Stimulated activated CD4-positive, alpha-beta T cell treated with anti-CD3 and anti-CD28 coated beads, Interleukin-15, amount 100 ng/mL, for 24 hours (primary cell): ENCODE measurements around the gene HGS.

Experiments
- DNase-seq: peaks from one replicate; pipeline ENCODE4 v3.0.0-alpha.2; 2020

HGS gene

DNA sequence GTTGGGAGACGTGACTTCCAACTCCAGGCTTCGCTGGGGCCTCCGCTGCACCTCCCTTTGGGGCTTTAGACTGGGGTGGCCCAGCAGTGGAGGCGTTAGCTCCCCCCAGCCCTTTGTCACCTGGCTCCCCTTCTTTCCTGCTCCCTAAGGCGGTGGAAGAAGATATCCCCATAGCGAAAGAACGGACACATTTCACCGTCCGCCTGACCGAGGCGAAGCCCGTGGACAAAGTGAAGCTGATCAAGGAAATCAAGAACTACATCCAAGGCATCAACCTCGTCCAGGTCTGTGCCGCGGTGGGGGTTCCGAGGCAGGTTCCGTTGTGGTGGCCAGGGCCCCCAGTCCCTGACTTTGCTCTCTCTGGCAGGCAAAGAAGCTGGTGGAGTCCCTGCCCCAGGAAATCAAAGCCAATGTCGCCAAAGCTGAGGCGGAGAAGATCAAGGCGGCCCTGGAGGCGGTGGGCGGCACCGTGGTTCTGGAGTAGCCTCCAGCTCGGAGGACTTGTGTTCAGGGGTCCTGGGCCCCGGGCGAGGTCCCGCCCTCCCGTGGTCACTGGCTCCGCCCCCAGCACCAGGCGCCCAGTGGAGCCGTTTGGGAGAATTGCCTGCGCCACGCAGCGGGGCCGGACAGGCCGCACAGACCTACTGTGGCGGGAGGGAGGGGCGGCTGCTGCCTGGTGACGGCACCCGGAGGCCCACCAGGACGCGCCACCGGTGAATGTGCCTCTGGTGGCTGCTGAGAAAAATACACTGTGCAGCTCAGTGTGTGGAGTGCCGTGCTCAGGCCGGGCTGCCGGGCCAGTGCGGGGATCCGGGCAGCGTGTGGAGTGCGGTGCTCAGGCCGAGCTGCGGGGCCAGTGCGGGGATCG is 23.2 kb downstream of the HGS start:
- peak; percentile 4 for DNase-seq

DNA sequence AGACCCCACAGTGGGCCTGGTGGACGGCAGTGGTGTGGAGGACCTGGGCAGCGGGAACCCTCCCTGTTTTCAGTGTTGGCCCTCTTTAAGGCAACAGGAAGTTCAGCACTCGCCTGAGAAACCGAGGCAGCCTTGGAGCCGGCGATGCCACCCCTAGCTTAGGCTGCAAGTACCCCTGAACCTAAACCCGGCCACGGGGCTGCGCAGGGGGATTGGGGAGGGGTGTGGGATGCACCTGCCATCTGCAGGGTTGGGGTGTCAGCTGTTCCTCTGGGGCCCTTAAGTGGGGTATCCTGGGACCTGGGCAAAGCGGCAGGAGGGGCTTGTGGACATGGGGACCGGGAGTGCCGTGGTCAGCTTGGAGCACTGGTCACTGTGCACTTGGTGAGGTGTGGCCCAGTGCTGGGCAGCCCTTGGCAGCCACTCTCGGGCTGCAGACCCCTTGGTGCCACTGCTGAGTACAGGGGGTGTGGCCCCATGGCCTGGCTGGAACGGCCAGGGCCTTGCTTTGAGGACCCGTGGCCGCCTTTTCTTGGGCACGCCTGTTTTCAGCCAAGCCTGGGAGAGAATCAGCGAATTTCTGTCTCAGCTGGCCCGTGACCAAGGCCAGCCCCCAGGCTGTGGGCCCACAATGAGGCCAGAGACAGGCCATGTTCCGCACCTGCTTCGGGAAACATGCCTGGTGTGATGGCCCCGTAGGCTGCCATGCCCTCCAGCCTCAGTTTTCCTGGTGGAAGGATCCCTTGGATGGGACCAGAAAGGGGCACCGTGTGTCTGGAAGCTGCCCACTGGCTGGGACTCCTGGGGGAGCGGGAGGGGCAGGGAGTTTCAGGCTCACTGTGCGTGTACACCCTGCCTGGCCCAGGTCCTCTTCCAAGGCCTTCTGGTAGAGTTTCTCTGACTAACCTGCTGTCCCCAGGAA is 24.2 kb downstream of the HGS start:
- no peak for DNase-seq

DNA sequence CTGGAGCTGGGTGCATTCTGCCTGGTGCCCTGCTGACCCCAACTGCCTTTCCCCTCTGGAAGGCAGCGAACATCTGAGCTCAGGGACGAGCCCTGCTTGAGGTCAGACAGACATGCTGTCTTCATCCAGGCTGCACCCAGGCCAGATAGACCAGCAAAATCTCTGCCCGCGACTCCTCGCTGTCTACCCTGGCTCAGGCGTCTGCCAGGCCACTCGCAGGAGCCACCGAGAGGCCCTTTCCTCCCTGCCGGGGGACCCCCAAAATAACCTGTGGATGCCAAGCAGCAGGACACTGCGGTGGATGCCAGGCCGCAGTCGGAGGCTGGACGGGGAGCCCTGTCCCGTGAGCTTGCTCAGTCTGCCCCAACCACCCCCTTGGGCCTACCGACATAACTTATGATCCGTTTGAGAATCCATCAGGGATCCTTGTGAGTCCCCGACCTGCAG is 25.0 kb downstream of the HGS start:
- DNase-seq = no peak

DNA sequence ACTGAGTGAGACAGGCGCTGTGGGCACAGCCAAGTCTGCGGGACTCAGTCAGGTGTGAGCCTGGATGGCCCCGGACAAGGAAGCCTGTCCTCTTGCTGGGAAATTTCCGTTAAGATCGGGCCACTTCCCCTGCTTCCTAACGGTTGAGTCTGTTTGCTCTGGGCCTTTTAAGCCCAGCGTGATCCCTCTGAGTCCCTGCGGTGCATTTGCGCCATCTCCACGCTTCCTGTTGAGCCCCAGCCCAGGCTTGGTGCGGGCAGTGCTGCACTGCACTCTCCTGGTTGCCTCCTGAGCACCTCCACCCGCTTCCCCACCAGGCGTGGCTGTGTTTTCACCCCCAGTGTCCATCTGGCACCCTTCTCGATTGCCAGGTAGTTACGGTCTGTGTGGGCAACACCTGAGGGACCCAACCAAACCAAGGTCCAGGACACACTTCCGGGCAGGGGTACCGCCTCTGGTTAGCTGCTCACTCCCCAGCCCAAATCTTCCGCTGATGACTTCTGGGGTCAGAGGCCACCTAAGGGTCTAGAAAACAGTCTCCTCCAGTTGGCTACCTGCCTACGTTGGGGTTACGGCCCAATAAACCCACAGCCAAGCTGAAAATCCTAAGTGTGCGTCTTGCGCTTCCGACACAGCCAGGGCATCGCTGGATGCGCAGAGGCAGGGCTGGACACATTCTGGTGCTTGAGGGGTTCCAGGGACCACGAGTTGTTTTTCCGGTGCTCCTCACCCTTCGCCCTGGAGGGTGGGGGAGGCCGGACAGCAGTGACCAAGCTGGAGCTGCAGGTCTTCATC is 26.9 kb downstream of the HGS start:
- DNase-seq = peak; percentile 43

DNA sequence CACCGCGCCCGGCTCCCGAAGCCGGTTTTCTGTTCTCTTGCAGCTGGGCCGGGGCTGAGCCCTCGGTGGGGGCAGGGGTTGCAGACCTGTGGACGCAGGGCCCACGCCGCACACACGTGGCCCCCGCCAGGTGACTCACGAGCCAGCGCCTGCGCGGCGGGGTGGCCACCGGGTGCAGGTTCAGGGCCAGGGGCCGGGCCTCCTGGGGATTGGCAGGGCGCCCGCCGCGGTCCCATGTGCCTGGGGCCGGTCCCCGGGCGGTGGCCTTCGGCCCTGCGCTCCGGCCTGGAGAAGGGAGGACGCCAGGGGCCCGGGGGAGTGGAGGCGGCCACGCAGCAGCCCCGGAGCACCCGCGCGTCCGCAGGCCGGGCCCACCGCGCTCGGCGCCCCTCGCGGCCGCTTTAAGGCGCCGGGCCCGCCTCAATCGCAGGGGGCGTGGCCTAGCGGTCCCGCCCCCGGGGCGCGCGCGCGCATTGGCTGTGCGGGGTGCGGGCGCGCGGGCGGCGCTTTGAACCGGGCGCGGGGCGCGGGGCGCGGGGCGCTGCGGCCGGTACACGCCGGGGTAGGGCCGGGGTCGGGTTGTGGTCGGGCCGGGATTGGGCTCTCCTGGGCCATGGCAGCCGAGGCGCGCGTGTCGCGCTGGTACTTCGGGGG is 28.1 kb downstream of the HGS start, which contains the start of gene SLC25A10:
TSS of gene SLC25A10 (plus strand) at position 471 of the 654 bp plus-strand sequence. CDS start at position 614, 143 bp downstream.
- DNase-seq = peak; percentile 92

DNA sequence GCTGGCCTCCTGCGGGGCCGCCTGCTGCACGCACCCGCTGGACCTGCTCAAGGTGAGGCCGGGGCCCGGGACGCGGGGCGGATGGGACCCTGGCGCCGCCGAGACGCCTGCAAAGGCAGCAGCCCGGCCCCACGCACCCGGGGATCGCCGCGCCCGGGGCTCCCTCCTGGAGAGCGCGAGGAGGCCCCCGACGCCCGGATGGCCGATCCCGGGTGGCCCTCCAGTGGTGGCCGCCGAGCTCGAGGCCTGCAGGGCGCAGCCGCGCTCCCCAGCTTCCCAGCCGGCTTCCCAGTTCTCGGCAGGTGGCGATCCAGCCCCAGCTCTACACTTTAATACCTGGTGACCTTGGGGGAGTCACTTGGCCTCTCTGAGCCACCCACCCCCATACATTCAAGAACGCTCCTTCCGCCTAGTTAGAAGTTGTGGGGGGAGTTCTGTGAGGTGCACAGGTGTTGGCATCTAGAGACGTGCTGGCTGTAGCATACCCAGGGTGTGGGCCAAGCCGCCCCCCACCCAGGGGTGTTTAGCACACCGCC is 28.7 kb downstream of the HGS start:
- DNase-seq = no peak

DNA sequence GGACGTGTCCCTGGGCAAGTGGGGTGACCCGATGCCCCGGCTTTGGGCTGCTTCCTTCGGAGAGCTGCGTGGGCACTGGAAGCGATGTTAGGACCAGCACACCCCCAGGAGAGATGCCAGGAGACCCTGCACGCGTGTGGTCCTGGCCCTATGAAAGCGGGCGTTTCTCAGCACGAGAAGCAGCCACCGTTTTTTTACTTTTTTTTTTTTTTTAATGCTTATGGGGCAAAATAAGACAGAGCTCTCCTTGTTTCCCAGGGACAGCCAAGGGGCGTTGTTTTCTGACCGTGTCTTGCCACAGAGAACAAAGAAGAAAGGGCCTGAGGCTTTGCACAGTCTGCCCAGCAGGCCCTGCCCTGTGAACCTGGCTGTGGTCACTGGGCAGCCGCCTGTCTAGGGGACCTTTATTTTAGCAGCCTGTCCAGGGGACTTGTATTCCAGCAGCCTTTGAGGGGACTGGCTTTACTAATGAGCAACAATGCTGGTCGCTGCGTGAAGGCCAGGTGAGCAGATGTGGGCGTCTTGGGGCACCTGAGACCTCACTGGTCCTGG is 29.3 kb downstream of the HGS start:
- no peak for DNase-seq

DNA sequence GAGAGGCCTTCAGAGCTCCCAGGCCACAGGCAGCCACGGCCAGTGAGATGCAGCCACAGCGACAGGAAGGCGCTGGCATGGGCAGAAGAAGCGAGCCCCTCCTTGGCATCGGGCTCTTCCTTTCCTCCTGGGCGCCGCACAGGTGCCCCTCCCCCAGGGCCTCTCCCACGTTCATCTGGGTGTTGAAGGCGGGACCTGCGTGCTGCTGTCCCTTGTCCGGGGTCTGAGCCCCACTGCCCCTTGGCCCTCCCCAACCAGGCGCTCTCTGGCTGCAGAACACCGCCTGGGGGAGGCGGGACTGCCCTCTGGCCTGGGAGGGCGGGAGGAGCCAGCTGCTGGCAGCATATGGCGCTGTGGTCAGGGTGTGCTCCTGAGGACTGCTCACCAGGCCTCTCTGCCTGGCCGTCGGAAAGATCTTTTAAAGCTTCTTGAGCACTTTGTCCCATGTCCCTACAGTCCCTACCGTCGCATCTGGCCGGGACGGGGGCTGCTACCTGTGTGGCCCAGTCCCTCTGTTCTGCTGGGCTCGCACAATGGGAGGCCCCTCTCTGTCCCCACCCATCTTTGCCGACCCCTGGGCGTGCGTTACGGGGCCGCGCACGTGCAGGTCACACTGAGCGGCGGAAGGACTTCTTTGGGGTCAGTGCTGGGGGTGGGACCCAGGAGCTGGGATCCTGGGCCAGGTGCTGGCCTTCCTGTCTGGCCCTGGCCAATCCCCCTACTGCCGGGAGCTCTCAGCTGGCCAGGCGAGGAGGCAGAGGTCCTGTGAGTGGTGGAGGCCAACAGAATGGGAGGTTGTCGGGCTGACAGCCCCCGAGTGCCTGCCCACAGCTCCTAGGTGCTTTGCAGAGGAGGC is 30.0 kb downstream of the HGS start:
- DNase-seq = no peak

DNA sequence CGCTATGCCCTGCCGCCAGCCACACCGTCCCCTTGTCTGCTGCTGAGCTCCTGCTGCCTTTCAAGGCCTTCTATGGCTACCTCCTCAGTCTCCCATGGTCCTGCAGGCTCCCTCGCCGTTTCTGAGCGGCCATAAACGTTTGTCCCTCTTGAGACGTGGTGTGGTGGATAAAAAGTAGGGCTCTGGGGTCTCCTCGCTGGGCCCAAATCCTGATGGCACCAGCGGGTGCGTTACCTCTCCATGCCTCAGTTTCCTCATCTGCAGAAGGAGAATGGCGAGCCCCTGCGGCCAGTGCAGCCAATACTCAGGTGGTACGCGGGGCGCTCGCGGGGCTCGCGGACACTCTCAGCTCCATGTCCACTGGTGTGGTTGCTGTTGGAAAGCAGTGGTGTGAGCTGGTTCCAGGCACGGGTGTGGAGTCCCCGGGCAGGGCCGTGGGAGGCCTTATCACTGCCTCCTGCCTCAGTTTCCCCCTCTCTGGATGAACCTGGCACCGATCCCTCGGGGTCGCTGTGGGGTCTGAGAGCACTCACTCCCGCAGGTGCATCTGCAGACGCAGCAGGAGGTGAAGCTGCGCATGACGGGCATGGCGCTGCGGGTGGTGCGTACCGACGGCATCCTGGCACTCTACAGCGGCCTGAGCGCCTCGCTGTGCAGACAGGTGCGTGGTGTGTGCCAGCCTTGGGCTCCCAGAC is 30.7 kb downstream of the HGS start:
- DNase-seq = peak; percentile 3

DNA sequence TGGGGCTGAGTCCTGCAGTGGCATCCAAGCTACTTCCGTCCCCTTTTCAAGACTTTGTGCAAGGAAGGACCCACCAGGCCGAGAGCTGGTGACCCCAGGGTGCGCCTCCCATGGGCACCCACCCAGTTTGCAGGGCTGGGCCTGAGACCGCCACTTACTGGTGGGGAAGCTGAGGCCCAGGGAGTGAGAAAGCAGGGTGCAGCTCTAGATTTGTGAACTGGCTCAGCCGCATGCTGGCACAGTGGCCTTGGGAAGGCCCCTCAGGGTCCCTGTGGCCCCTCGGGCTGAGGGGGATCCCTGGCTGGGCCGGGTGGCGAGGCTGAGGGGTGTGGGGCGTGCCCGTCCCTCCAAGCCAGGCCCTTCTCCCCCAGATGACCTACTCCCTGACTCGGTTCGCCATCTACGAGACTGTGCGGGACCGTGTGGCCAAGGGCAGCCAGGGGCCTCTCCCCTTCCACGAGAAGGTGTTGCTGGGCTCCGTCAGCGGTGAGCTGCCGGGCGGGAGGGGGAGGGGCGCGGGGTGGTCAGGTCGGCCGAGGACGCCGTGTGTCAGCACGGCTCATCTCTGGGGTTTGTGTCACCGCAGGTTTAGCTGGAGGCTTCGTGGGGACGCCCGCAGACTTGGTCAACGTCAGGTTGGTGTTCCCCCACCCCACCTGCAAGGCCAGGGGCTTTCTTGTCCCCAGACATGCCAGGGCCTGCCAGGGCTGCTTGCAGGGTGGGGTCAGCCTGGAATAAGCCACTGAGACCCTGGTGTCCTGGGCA is 31.5 kb downstream of the HGS start:
- DNase-seq = no peak

DNA sequence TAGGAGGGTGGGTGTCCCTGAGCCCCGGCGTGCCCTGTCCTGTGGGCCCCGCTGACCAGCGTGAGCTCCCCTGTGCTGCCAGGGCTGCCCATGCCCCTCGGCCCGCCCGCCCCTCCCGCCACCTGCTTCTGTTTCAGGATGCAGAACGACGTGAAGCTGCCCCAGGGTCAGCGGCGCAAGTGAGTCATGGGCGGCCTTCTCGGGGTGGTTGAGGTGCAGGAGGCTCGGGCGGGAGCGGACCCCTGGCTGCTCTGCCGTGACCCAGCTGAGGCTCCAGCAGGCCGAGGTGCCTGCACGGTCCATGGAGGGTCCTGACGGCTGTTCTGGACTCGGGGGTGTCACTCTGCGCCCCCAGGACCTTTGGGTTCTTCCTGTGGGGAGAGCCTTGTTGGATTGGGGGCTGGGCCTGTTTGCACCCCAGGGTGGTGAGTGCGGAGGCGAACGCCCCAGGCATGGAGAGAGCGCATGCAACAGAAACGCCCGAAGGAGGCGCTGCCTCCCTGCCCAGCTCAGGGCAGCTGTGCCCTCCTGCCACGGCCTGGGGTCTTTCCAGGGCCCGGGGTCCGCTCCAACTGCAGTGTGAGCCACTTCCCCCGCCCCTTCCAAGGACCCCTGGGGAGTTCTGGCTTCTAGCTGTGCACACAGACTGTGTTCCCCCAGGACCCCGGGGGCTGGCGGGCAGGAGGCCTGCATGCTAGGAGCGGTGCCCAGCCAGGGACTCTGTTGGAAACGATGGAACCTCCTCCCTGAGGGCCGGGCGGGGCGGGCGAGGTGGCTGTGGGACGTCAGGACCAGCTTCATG is 32.3 kb downstream of the HGS start:
- peak; percentile 1 for DNase-seq

DNA sequence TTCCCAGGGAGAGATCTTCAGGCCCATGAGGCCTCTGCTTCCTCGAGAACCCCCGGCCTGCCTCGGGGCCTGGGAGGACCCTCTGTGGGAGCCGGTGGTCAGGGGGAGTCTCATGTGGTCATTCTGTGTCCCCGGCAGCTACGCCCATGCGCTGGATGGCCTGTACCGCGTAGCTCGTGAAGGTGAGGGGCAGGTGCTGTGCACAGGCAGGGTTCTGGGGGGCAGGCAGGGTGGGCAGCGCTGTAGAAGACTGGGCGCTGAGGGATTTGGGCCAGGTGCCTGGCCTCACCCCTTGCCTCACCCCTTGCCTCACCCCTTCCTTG is 32.8 kb downstream of the HGS start:
- no peak for DNase-seq

DNA sequence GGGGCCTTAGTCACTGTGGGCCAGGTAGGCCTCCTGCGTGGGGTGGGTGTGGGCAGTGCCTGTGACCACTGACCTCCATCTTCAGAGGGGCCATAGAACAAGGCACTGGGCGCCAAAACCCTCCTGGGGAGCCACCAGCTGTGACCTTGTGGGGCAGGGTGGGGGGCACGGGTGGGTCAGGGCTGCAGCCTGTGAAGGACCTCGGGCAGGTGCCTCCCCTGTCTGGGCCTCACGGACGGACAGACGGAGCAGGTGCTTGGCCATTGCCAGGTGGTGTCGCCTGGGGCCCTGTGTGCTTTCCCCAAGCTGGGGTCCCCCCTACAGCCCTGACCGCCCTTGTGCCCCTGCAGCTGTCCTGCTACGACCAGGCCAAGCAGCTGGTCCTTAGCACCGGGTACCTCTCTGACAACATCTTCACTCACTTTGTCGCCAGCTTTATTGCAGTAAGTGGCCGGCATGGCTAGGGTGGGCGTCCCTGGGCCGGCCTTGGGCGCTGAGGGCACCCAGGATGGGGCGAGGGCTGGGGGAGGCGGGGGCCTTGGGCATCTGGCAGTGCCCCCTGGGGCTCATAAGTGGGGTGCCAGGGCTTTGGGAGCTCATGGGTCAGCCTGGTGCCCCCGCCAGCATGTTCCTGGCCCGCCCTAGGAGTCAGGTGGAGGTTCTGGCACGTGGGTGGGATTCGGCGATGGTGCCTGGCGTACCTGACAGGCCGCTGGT is 33.4 kb downstream of the HGS start:
- DNase-seq = peak; percentile 2

DNA sequence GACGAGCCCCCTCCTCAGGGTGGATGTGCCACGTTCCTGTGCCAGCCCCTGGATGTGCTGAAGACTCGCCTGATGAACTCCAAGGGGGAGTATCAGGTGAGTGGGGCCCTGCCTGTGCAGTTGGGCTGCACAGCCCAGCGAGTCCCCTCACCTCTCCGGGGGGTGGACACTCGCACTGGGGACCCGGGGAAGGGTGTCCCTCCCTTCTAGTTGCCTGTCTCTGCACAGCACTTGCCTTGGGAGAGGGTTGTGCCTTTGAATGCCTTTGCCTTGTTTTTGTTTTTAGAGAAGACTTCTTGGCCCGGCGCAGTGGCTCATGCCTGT is 33.9 kb downstream of the HGS start:
- DNase-seq = no peak

DNA sequence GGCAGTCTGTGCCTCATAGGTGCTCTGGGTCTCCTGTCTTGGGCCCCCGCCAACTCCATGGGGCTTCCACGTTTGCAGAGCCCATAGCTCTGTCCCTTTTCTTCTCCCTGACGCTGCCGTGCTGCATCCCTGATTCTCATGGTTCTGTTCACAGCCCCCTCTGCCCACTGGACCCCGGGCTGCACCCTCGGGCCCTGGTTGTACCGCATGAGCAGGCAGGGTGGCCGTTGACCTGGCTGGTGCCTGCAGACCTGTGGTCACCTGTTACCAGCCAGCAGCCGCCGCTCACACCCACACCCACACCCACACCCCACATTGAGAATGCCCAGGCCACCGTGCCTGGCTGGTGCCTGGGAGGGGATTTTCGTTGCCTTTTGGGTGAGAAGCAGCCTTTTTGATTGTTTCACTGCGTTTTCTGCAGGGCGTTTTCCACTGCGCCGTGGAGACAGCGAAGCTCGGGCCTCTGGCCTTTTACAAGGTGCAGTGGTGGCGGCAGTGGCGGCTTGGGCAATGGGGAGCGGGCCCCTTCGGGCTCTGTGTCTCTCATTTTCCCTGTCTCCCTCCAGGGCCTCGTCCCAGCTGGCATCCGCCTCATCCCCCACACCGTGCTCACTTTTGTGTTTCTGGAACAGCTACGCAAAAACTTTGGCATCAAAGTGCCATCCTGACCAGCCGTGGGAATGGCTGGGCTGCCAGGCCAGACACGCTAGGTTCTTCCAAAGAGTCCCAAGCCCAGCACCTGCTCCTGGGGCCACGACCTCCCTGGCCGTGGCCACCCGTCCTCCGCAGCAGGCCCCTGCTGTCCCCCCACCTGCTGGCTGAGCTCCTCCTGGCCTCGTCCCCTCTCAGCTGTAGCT is 35.8 kb downstream of the HGS start:
- peak; percentile 4 for DNase-seq

DNA sequence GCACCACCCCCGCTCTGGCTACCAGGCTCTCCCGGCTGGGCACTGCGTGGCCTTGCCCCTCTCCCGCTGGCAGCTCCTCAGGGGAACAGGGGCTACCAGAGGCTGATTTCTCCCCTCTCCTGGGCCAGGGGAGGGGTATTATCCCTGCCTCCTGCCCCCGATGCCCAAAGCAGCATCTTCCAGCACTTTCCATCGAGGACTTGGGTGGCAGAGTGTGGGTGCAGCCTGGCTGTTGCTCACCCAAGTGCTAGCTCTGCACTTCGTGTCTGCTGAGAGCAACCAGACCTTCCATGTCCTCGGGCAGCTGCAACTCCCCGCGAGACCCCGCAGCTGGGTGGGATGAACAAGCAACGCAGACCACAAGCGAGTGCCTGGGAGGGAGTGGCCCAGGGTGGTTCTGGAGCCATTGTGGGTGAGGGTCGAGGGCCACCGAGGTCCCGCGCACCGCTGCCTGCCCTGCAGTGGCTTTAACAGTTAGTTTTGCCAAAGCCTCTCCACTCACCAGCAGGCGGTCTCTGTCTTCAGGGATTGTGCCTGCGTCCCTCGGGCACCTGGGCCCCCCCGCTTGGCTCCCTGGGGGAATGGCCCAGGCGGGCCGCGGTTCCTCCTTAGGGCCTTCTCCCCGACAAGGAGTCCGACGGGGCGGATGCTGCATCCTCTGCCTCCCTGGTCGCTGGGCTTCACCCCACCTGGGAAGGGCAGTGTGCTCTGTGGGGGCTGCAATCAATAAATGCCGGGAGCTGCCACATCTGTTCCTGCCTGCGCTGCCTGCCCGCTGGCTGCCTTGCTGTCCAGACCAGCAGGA is 36.7 kb downstream of the HGS start:
- peak; percentile 2 for DNase-seq
